MM.1S (cell line): ENCODE data around the gene LIMS2.

Source experiments
- CTCF ChIP-seq: fragments of 300-600 bp; sonication (generic); IDR thresholded peaks from 2 replicates; pipeline ENCODE4 v1.5.1; 2016; ENCODE audit warnings: antibody characterized with exemption, low read length, mixed read lengths
- EZH2 ChIP-seq: fragments of 300-600 bp; sonication (generic); optimal IDR thresholded peaks from 2 replicates; pipeline ENCODE3; 2017; ENCODE audit warnings: low read depth, mild to moderate bottlenecking, antibody characterized with exemption, low read length, mixed read lengths
- EZH2phosphoT487 ChIP-seq: fragments of 300-600 bp; sonication (generic); IDR thresholded peaks from 2 replicates; pipeline ENCODE4 v1.6.1; 2018; ENCODE audit warnings: antibody characterized with exemption, low read length

GRCh38 chr2:127718271-127718670, 42.9 kb upstream of the LIMS2 start:
- TF ChIP-seq CTCF: no peak
- no peak for TF ChIP-seq EZH2
- no peak for TF ChIP-seq EZH2phosphoT487
